COLO668 (cell line): ENCODE data around the gene PACSIN1.
"Not testable (repeated sequence)": the region's sequence is repeated elsewhere in the genome, so short reads cannot be mapped to it uniquely, and the experiment has no call there.

Experiments used
- DNase-seq: peaks from one replicate; lab custom pipeline; 2025; ENCODE audit not compliant: unreplicated experiment; lab: John Stamatoyannopoulos, UW

The PACSIN1 gene

DNA sequence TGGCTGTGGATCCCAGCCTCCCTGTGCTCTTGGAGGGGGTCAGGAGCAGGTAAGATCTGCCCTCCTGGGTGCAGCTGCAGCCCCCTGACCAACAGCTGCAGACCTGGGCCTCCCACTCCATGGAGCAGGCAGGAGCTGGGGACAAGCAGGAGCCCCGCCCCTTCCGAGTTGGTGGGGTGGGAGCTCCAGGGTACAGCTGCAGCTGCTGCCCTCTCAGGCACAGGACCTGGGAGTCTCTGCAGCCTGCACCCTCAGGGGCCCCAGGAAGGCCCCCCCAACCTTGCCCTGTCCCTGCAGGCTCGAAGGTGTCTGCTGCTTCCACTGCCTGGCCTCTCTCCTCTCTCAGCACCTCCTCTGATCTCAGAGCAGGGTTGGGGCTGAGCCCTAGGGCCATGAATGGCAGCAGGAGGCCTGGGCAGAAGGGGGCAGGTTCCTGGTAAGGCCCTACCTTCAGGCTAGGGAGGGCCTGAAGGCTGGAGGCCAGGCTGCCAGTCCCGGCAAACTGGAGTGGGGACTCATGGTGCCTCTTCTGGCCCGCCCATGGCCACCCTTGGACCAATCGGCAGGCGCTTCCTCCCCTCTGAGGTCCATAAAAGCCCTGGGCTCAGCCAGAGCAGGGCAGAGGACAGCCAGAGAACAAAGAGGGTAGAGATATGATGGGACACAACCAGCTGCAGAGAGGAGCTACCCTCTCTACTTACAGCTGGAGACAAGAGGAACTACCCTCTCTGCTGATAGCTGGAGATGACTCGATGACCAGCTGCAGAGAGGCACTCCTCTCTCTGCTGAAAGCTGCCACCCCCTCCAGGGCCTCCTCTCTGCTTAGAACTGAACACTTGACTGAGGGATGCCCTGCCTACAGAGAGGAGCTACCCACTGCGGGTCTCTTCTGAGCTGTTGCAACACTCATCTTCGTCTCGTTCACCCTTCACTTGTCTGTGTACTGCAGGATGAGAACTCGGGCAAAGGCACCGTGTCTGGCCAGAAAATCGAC lies 7.8 kb upstream of the PACSIN1 start:
- no peak for DNase-seq

DNA sequence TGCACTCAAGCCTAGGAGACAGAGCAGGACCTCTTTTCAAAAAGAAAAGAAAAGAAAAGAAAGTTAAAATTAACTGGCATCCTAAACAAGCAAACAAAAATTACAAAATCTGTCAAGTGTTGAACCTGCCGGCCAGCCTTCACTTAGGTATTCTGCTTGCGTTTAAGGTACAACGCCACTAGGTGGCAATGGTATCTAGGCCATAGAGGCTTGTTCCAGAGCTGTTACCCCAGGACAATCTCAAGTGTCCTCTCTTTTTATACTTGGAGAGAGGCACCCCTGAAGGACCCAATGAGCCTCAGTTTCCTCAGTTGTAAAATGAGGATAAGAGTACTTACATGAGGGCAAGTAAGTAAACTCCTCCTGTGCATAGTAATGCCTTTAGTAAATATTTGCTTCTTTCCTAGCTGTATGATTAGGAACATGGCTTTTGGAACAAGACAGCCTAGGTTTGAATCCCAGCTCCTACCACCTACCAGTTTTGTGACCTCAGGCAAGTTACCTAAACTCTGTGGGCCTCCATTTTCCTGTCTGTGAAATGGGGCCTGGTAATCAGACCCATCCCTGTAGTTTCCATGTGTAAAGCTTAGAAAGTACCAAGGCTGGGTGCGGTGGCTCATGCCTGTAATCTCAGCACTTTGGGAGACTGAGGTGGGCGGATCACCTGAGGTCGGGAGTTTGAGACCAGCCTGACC lies 5.8 kb upstream of the PACSIN1 start:
- DNase-seq, result peak; percentile 5

DNA sequence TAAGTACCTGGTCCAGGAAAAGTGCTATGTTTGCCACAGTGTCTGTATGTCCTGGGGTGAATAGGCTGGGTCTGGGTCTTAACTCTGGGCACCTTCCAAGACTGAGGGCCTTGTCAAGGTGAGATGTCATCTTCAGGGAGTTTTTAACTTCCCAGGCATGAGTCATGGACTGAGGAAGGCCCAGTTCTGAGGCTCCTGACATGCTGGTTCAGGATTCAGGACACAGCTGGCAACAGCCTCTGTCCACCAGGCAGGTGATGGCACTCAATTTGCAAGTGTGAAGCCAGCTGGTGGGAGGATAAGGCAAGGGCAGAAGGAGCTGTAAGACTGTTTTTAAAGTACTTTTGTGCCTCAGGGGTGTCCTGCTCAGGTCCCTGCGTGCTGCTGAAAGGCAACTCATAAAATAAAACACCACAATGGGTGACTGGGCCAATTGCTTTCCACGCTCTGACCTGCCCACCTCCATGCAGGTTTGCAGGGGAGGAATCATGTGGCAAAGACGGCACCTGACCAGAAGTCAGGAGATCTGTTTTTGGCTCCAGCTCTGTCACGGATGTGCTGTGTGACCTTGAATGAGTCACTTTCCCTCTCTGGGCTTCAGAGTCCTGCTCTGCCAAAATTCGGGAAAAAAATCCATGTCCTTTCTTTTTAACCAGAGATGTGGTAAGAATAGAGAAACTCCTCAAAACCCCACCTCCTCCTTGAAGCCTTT lies 4.9 kb upstream of the PACSIN1 start:
- no peak for DNase-seq

DNA sequence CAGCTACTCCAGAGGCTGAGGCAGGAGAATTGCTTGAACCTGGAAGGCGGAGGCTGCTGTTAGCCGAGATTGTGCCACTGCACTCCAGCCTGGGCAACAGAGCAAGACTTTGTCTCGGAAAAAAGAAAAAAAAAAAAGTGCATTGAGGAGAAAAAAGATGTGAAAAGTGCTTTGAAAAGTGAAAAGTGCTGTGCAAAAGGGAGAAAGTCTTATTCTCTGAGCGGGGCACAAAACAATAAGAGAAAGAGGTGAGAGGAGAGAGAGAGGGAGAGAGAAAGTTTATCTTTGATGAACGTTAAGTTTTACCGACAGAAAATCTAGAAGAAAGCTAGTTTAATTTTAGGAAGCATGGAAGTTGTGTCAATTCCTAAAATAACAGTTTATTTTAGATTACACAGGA lies 3.9 kb upstream of the PACSIN1 start:
- no peak for DNase-seq

DNA sequence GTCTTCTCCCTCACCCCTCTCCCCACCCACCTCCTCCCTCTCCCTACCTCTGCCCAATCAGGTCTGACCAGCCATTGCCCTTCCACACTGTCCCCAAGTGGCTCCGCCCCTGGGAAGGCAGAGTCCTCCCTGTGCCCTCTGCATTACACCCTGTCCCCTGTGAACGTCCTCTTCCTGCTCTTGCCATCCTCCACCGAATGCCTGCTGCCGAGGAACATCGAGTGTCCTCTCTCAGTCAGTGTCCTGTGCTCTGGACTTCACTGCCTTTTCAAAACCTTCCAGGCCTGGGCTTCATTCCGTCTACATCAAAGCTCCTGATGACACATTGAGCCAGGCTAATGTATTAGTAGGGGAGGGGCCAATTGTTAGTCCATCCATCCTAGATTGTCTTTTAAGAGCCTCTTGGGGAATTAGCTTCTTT lies 3.3 kb upstream of the PACSIN1 start:
- DNase-seq, result peak; percentile 12

DNA sequence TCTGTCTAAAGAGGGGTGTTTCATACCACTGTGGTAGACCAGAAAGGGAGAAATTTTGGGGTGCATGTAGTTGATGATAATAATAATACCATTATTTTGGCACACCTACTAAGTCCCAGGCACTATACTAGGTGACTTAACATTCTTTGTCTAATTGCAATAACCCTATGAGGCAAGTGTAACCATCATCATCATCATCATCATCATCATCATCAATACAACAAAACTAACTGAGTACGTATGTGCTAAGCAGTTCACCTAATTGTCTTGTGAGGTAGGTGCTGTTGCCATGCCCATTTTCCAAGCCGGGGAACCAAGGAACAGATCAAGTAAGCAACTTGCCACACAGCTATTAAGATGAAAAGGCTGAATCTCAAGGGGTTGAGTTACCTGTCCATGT lies 2.6 kb upstream of the PACSIN1 start:
- DNase-seq, result no peak

DNA sequence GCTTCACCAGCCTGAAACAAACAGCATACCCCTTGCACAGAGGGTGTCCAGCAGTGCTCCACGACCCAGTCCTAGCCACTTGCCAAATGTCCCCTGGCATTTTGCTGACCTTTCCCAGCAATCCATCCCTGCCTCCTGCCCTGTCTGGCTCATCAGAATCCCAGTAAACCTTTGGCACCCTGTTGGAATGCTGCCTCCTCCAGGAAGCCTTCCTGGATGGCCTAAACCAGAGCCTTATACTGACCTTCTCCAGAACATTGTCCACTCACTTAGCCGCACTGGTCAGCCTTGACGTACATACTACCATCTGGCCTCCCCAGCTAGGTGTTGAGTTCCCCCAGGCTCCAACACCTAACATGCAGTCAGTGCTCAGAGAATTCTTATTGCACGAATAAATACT lies 2.0 kb upstream of the PACSIN1 start:
- no peak for DNase-seq

DNA sequence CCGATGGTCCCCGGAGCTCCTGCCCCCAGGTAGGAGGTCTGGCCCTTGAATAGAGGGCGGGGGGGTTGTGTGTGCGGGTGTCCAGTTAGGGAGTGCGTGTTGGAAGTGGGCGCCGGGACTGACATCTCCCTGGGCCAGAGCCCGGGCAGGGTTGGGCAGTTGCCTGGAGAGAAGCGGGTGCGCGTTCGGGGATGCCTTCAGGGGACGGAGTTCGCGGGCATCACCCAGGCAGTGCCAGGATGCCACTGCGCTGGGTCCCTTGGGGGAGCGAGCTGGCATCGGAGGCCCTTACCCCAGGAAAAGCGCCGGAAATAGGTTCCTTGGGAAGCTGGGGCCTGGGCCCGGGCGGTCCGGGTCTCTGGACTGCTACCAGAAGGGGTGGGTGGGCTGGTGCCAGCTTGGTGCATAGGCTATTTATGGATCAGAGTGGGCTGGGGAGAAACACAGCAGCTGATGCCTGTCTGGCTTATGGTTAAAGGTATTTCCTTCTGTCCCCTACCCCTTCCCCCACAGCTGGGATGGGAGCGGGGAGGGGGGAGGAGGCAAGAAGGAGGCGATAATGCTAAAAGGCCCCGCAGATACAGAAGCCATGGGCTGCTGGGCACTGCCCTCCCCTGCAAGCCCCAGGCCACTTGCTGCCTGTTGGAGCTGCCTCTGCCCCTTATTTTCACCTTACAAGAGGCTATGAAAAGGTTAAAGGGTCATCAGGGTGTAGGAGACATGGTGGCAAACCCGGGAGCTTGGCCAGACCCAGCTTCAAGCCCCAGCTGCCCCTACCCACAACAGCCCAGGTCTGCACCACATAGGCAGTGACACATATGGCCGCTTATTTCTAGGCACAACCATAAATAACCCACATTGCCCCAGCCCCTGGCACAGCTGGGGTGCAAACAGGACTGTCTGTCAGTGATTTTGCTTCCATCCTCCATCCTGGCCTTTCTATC lies 638 bp downstream of the PACSIN1 start:
- DNase-seq, result no peak

DNA sequence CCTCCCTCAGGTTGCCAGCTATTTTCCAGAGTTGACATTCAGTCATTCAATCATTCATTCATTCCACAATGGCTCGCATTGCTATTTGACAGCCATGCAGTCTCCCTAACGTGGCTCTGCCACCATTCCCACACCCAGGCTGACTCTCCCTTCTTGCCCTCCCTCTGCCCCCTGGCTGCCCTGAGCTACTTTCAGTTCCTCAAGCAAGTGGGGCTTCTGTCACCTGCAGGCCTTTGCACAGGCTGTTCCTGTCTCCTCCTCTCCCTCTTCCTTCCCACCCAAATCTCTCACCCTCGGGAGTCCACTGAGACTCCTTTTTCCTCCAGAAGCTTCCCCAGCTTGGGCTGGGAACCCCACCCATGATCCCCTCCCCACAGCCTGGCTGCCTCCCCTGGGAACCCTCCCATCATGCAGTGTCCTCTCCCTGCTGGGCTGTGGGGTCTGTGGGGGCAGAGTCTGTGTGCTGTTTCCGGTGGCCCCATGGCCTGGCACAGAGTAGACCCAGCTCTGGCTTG lies 2.6 kb downstream of the PACSIN1 start:
- DNase-seq, result no peak

DNA sequence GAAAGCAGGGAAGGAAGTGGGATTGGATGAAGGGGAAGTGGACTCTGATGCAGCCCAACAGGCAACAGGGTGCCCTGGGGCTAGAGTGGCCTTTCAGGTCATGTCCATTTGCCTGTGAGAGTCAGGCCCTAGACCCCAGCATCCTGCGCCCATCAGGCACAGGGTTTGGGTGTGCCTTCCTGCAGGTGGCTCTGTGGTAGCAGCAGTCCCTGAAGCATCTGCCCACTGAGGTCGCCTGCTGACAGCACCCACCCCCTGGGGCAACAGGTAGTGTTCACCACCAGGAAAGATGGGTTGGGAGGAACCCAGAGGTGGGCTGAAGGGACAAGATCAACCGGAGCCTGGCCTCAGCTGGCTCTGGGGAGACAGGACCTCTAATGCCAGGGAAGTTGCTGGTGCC lies 3.6 kb downstream of the PACSIN1 start:
- no peak for DNase-seq

DNA sequence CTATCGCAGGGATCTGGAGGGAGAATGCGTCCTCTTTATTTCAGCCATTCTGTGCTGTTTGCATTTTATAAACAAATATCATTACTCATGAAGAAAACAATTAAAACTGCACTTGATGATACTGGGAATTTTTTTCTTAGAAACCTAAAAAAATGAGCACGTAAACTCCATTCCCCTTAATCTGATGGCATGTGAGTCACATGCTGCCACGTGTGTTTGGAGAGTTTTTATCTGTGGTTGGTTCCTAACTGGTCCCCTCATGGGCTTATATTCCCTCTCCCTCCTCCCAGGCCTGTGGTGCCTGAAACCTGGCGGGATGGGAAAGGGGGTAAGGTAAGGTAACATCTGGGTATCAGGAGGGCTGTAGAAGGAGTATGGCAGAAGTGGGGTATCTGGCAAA lies 6.5 kb downstream of the PACSIN1 start:
- no peak for DNase-seq

DNA sequence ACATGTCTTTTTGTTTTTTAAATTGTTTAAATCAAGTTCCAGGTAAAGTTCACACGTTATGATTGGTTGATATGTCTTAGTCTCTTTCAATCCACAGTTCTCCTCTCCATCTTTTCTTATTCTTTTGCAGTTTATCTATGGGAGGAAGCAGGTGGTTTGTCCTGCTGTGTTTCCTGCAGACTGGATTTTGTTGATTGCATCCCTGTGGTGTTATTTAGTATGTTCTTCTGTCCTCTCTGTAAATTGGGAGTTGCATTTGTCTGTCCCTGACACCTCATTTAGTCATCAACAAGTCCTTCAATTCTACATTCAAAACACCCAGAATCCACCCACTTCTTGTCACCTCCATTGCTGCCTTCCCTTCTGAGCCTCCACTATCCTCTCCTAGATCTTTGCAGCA lies 8.1 kb downstream of the PACSIN1 start:
- no peak for DNase-seq

DNA sequence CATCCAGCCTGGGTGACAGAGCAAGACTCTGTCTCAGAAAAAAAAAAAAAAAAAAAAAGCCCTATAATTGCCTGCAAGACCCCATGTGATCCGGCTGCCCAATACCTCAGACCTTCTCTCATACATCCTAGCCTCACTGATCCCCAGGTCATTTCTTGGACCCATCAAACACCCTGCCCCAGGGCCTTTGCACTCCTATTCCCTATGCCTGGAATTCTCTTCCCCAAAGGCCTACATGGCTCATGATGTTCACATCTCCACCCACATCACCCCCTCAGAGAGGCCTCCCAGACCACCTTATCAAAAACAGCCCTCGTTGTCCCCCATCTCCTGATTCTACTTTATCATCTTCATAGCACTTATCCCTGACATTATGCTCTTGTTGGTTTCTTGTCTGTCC lies 8.9 kb downstream of the PACSIN1 start:
- DNase-seq, result no peak

DNA sequence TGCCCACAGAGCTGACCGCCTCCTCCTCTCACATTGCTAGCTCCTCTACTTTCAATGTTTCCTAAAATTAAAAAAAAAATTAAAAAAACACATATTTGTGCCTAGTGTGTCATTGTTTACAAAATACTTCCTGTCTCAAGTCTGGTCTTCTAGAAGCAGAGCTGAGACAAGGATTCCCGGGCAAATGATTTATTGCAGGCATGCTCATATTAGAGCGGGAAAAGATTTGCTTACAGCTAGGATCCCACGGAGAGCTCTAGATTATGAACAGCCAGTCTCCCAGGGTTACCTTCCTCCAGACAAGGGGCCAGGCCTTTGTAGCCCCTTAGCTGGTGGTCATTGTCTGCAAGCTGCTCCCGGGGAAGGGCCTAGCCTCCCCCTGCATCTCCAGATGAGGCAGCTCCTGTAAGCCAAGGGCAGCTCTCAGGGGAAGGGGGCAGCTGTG lies 9.4 kb downstream of the PACSIN1 start:
- DNase-seq, result no peak

DNA sequence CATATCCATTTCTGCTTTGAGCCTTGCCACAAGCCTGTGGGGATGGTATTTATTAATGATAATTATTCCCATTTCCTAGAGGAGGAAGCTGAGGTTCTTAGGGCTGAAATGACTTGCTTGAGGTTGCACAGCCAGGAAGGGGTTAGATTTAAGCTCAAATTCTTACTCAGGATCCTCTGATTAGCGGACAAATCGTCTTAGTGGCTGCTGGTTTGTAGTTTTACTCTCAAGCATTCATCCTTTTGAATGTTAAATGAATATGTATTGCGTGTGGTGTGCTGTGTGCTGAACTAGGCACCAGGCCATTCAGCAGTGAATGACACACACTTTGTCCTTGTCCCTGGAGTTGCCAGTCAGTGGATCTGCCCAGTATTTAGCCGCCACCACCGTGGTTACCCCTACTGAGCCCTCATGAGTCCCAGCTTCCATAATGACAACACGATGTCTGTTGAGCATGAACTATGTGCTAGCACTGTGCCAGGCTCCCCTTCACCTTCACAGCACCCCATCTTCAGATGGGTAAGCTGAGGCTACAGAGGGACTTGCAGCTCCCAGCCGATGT lies 10.0 kb downstream of the PACSIN1 start:
- DNase-seq, result no peak

DNA sequence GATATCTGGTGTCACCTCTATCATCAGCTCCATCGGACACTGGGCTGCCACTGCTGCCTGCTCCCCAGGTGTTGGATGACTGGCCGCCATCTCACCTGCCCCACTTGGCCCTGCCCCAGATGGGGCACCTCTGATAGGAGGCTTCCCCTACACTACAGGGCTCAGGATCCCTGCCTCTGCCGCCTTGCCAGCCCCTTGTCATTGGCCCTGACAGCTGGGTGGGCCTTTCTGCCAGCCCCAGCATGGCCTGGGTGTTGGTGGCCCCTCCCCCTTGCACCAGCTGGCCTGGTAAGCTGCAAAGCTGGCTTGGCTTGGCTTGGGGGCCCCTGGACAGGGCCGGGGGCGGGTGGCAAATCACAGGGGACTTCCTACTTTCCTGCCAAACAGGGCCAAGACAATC lies 10.6 kb downstream of the PACSIN1 start:
- no peak for DNase-seq

DNA sequence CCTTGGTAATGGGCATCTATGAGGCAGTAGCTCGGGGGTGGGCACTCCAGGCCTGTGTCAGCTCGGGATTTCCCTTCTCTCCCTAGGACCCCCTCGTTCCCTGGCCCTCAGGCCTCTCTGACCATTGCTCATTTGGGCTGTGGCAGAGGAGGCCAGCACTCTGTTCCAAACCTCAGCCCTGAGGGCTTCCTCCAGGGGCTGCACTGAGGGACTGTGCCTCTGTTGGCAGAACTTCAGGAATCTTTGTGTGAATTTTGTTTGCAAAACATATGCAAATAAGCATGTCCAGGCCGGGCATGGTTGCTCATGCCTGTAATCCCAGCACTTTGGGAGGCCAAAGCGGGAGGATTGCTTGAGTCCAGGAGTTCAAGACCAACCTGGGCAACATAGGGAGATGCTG lies 11.0 kb downstream of the PACSIN1 start:
- DNase-seq, result no peak

DNA sequence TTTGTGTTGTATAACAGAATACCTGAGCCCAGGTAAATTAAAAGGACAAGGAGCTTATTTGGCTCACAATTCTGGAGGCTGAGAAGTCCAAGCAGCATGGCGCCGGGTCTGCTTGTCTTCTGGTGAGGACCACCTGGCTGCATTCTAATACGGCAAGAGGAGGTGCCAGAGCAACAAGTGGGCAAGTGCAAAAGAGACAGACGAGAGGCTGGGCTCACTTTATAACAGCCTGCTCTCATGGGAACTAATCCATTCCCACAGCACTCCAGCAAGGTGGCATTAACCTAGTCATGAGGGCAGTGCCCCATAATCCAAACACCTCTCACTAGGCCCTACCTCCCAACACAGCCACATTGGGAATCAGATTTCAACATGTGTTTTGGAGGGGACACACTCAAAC lies 12.9 kb downstream of the PACSIN1 start:
- no peak for DNase-seq

DNA sequence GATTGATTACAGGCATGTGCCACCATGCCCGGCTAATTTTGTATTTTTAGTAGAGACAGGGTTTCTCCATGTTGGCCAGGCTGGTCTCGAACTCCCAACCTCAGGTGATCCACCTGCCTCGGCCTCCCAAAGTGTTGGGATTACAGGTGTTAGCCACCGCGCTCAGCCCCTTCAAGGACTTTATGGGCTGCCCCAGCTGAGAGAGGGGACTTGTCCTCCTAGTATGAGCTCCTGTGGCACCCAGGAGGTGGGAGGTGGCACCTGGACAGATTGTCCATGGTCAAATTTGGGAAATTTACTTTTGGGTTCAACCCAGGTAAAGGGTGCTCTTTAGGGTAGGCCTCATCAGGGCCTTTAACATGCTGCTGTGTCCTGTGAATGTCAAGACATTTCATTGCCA lies 17.9 kb downstream of the PACSIN1 start:
- not testable (repeated sequence) for DNase-seq

DNA sequence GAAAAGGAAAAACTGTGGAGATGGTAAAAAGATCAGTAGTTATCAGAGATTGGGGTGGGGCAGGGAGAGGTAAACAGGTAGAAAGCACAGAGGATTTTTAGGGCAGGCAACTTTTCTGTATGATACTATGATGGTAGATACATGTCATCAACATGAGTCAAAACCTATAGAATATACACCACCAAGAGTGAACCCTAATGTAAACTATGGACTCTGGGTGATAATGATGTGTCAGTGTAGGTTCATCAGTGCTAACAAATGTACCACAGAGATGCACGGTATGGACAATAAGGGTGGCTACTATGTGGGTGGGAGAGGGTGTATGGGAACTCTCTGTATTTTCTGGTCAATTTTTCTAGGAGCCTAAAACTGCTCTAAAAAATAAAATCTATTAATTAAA lies 18.5 kb downstream of the PACSIN1 start:
- no peak for DNase-seq
